ENCODE results near the gene R3HCC1L.
"Not testable (repeated sequence)": the region's sequence is repeated elsewhere in the genome, so short reads cannot be mapped to it uniquely, and the experiment has no call there.

The R3HCC1L gene

DNA sequence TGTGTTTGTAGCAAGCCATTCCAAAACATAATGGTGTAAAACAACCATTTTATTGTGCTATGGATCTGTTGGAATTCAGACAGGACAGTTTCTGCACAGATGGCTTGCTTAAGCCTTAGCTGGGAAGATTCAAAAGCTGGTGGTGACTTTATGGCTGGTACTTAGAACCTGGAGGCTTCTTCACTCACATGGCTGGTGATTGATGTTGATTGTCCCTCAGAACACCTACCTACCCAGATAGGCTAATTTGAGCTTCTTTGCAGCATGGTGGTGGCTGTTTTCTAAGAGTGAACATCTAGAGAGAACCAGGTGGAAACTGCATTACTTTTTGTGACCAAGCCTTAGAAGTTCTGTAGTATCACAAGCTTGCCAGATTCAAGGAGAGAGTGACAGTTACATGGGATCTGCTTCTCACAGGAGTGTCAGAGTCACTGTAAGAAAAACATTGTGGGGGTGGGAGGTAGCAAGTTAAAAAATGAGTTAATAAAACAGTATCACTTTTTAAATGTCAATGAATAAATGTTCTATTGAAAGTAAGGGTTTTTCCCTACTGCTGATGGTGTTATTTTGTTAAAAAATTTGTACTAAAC lies 7.1 kb downstream of the R3HCC1L start:
- Mint-ChIP-seq H3K27ac (peak overlapping the region; percentile 68), H3K4me1 (peaks cover 62% of the 10 kb centered on the region), H3K9me3 (peaks cover 4% of the 10 kb centered on the region), H3K27me3 (no peaks in the 10 kb centered on the region), H3K36me3 (ENCODE audit: low read depth) (peaks cover 21% of the 10 kb centered on the region), H3K4me3 (no peak overlapping the region)
- ATAC-seq: peak; percentile 82
- DNase-seq: no peak

- H3K27ac Mint-ChIP-seq: no peak overlapping the region
- H3K36me3 Mint-ChIP-seq (ENCODE audit: low read depth): peaks cover 42% of the 10 kb centered on the region
- DNase-seq: no peak
- peaks cover 31% of the 10 kb centered on the region for H3K9me3 Mint-ChIP-seq
- H3K4me1 Mint-ChIP-seq: peaks cover 37% of the 10 kb centered on the region
- no peaks in the 10 kb centered on the region for H3K27me3 Mint-ChIP-seq
- no peak overlapping the region for H3K4me3 Mint-ChIP-seq
- no peak for ATAC-seq
These were observed 10.5 kb downstream of the R3HCC1L start for GRCh38 chr10:98144985-98145384.

DNA sequence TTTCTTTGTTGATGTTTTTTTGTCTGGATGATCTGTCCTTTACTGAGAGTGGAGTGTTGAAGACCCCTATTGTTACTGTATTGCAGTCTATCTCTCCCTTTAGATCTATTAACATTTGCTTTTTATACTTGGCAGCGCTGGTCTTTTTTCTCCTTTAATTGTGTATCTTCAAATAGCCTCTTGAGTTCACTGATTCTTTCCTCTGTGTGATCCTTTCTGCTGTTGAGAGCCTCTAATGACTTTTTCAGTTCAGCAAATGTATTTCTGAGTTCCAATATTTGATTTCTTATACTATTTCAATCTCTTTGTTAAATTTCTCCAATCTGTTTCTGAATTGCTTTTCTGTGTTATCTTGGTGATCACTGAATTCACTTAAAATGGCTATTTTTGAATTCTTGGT lies 15.4 kb downstream of the R3HCC1L start:
- Mint-ChIP-seq H3K27me3 (no peaks in the 10 kb centered on the region), H3K27ac (no peak overlapping the region), H3K36me3 (ENCODE audit: low read depth) (peaks cover 58% of the 10 kb centered on the region), H3K9me3 (peaks cover 39% of the 10 kb centered on the region), H3K4me3 (no peak overlapping the region), H3K4me1 (peaks cover 9% of the 10 kb centered on the region)
- DNase-seq: no peak
- no peak for ATAC-seq

- H3K9me3 Mint-ChIP-seq: peaks cover 39% of the 10 kb centered on the region
- DNase-seq (no peak), ATAC-seq (no peak)
- H3K27me3 Mint-ChIP-seq: no peaks in the 10 kb centered on the region
- H3K36me3 Mint-ChIP-seq (ENCODE audit: low read depth): peaks cover 57% of the 10 kb centered on the region
- peaks cover 9% of the 10 kb centered on the region for H3K4me1 Mint-ChIP-seq
- H3K4me3 Mint-ChIP-seq: no peak overlapping the region
- no peak overlapping the region for H3K27ac Mint-ChIP-seq
These were observed 16.1 kb downstream of the R3HCC1L start for GRCh38 chr10:98150544-98150943.

GRCh38 chr10:98152778-98153177 lies 18.3 kb downstream of the R3HCC1L start:
- peaks cover 55% of the 10 kb centered on the region for H3K36me3 Mint-ChIP-seq (ENCODE audit: low read depth)

DNA sequence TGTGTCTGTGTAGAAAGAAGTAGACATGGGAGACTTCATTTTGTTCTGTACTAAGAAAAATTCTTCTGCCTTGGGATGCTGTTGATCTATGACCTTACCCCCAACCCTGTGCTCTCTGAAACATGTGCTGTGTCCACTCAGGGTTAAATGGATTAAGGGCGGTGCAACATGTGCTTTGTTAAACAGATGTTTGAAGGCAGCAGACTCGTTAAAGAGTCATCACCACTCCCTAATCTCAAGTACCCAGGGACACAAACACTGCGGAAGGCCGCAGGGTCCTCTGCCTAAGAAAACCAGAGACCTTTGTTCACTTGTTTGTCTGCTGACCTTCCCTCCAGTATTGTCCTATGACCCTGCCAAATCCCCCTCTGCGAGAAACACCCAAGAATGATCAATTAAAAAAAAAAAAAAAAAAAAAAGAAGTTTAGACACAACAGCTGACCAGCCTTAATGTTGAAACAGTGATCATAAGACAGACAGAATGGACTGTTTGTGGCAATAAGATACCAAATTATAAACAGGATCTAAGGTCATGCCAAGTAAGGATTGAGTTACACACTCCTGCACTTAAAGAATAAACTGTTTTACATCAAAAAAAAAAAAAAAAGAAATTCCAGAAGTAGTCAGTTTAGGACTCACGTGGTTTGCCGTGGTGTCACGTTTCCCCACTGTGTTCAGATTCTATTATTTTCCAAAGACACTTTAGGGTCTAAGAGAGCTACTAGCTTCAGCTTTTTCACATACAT lies 18.9 kb downstream of the R3HCC1L start:
- Mint-ChIP-seq H3K4me1 (peaks cover 19% of the 10 kb centered on the region), H3K9me3 (peaks cover 24% of the 10 kb centered on the region), H3K36me3 (ENCODE audit: low read depth) (peaks cover 54% of the 10 kb centered on the region)
- DNase-seq, ATAC-seq, H3K27me3 Mint-ChIP-seq, H3K4me3 Mint-ChIP-seq, H3K27ac Mint-ChIP-seq: not testable (repeated sequence)

More at GRCh38 chr10:98152778-98153177, 18.3 kb downstream of the R3HCC1L start:
- not testable (repeated sequence) for H3K27ac Mint-ChIP-seq, H3K4me3 Mint-ChIP-seq, ATAC-seq, DNase-seq, H3K27me3 Mint-ChIP-seq
- peaks cover 25% of the 10 kb centered on the region for H3K9me3 Mint-ChIP-seq
- peaks cover 19% of the 10 kb centered on the region for H3K4me1 Mint-ChIP-seq

DNA sequence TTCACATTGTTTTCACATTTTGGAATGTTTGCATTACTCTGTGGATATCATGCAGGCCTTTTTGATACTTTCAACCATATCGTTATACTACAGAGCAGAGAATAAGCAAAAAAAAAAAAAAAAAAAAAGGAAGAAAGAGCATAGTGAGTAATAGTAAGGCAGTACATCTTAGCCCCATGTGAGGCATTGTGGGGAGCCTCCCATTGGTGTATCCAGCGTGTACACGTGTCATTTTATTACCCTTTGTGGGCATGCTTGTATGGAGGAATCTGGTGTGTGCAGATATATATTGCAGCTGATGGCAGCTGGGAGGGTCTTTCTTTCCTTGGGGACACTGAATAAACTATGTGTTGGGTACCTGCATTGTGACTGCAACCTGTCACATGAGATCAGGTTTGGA lies 19.6 kb downstream of the R3HCC1L start:
- H3K4me1 Mint-ChIP-seq: peaks cover 19% of the 10 kb centered on the region
- DNase-seq (no peak), ATAC-seq (peak; percentile 57)
- H3K27me3 Mint-ChIP-seq: no peaks in the 10 kb centered on the region
- H3K36me3 Mint-ChIP-seq (ENCODE audit: low read depth): peaks cover 49% of the 10 kb centered on the region
- no peak overlapping the region for H3K27ac Mint-ChIP-seq
- H3K9me3 Mint-ChIP-seq: peaks cover 17% of the 10 kb centered on the region
- no peak overlapping the region for H3K4me3 Mint-ChIP-seq

DNA sequence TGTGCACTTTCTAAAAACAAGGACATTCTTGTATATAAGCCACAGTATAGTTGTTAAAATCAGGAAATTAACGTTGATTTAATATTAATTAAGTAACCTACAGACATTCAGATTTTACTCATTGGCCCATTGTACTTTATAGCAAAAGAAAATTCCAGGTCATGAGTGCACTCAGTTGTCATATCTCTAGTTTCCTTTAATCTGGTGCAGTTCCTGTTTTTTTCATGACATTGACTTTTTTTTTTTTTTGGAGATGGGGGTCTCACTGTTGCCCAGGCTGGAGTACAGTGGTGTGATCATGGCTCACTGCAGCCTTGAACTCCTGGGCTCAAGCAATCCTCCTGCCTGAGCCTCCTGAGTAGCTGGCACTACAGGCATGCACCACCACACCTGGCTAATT lies 24.1 kb downstream of the R3HCC1L start:
- Mint-ChIP-seq H3K9me3 (no peaks in the 10 kb centered on the region), H3K27ac (no peak overlapping the region), H3K4me3 (no peak overlapping the region), H3K27me3 (no peaks in the 10 kb centered on the region), H3K36me3 (ENCODE audit: low read depth) (peaks cover 29% of the 10 kb centered on the region), H3K4me1 (peaks cover 18% of the 10 kb centered on the region)
- DNase-seq (no peak), ATAC-seq (no peak)

DNA sequence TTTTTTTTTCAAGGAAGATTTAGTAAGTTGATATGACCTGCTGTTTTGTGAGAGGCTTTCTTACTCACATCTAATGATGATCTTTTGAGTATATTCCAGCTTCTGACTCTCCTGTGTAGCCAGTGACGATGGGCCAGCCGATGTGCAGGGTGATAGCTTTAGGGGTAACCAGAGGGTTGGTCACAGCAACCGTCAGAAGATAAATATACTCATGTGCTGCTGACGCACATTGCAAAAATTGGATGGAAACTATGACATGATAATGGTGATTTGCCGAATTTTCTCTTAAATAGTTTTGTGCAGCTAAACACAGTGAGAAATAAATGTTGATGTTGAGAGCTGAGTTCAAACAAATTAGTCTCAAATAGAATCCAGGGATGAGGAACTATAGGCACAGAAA lies 29.5 kb downstream of the R3HCC1L start:
- Mint-ChIP-seq H3K9me3 (no peaks in the 10 kb centered on the region), H3K36me3 (ENCODE audit: low read depth) (peaks cover 34% of the 10 kb centered on the region), H3K27me3 (no peaks in the 10 kb centered on the region), H3K4me3 (no peak overlapping the region), H3K27ac (no peak overlapping the region), H3K4me1 (peaks cover 11% of the 10 kb centered on the region)
- DNase-seq: no peak
- no peak for ATAC-seq

GRCh38 chr10:98167191-98167590 lies 32.7 kb downstream of the R3HCC1L start:
- Mint-ChIP-seq H3K36me3 (ENCODE audit: low read depth) (peaks cover 33% of the 10 kb centered on the region), H3K27me3 (no peaks in the 10 kb centered on the region), H3K9me3 (no peaks in the 10 kb centered on the region), H3K27ac (no peak overlapping the region), H3K4me1 (peaks cover 14% of the 10 kb centered on the region), H3K4me3 (no peak overlapping the region)
- DNase-seq: no peak
- ATAC-seq: no peak

- DNase-seq (no peak), ATAC-seq (no peak)
- H3K4me1 Mint-ChIP-seq: peaks cover 14% of the 10 kb centered on the region
- no peaks in the 10 kb centered on the region for H3K9me3 Mint-ChIP-seq
- no peak overlapping the region for H3K27ac Mint-ChIP-seq
- no peak overlapping the region for H3K4me3 Mint-ChIP-seq
- peaks cover 33% of the 10 kb centered on the region for H3K36me3 Mint-ChIP-seq (ENCODE audit: low read depth)
- no peaks in the 10 kb centered on the region for H3K27me3 Mint-ChIP-seq
These were observed 33.7 kb downstream of the R3HCC1L start for GRCh38 chr10:98168147-98168546.

- Mint-ChIP-seq H3K36me3 (ENCODE audit: low read depth) (peaks cover 32% of the 10 kb centered on the region), H3K4me1 (peaks cover 14% of the 10 kb centered on the region), H3K4me3 (no peak overlapping the region)
These were observed 34.3 kb downstream of the R3HCC1L start for GRCh38 chr10:98168766-98169165.

GRCh38 chr10:98169379-98169778 lies 34.9 kb downstream of the R3HCC1L start:
- Mint-ChIP-seq H3K9me3 (no peaks in the 10 kb centered on the region), H3K4me1 (peaks cover 14% of the 10 kb centered on the region), H3K27ac (no peak overlapping the region), H3K36me3 (ENCODE audit: low read depth) (peaks cover 34% of the 10 kb centered on the region), H3K4me3 (no peak overlapping the region), H3K27me3 (no peaks in the 10 kb centered on the region)
- no peak for DNase-seq
- ATAC-seq: no peak

More at GRCh38 chr10:98168766-98169165, 34.3 kb downstream of the R3HCC1L start:
- Mint-ChIP-seq H3K9me3 (no peaks in the 10 kb centered on the region), H3K27ac (peak overlapping the region; percentile 16), H3K27me3 (no peaks in the 10 kb centered on the region)
- no peak for ATAC-seq
- DNase-seq: no peak

DNA sequence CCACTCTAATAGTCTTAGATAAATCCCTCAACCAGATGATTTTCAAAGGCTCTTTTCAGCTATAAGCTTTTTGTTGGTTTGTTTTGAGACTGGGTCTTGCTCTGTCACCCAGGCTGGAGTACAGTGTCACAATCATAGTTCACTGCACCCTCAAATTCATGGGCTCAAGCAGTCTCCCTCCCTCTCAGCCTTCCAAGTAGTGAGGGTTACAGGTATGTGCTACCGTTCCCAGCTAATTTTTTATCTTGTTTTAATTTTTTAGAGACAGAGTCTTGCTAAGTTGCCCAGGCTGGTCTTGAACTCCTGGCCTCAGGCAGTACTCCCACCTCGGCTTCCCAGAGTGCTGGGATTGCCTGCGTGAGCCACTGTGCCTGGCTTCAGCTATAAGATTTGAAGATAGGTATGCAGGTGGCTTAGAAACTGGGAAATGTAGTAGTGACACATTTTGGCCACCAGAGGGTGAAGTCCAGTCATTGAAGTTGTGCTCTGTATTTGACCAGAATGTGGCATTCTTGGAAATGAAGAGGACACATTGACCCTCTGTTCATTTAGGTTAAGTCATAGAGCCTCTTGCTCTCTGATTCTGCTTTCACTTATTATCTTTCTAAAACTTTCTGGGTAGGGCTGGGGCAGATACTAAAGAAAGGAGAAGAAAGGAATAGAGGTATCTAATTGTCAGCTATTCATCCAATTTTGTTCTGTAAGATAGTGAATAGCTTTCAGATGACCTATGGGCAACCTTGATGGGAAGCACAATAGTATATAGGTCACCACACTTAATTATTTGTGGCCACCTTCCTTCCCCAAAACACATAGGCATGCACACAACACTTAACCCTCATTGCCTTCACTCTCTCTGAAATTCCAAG lies 36.0 kb downstream of the R3HCC1L start:
- H3K9me3 Mint-ChIP-seq: no peaks in the 10 kb centered on the region

More for the DNA sequence above, 36.0 kb downstream of the R3HCC1L start:
- DNase-seq (peak; percentile 25), ATAC-seq (peak; percentile 75)
- Mint-ChIP-seq H3K4me3 (no peak overlapping the region), H3K27me3 (no peaks in the 10 kb centered on the region), H3K4me1 (peaks cover 19% of the 10 kb centered on the region), H3K27ac (no peak overlapping the region), H3K36me3 (ENCODE audit: low read depth) (peaks cover 37% of the 10 kb centered on the region)
